ENCODE measurements around the gene SPP2. TPM values are rescaled to one million over a fixed set of nuclear protein-coding genes. Genes with fewer than 3 reads are reported as not detected.
A peak's percentile ranks its signal among the peaks of the same experiment; 100 is the strongest.

The SPP2 gene
- total and polyA plus RNA-seq, 12 donors = 0.33 TPM; not detected in 11

GRCh38 chr2:234003972-234004617, 46.4 kb upstream of the SPP2 start:
- peaks cover 18% of the 10 kb centered on the region for H3K27me3 ChIP-seq
- no peak overlapping the region for H3K4me3 ChIP-seq
- no peaks in the 10 kb centered on the region for H3K36me3 ChIP-seq (replicated peaks in 1 of 2)
- WGBS, 4 donors = 32 to 44% (median 35%) methylated on average over 8 of the region's 8 CpGs
- TF ChIP-seq CTCF (IDR thresholded peaks at IDR 0.05) (no peak), POLR2A (IDR thresholded peaks at IDR 0.05) (no peak)
- intact Hi-C loops (cut with DNase I) = no loop called here
- no peaks in the 10 kb centered on the region for H3K4me1 ChIP-seq (replicated peaks in 1 of 2)
- no peaks in the 10 kb centered on the region for H3K9me3 ChIP-seq (replicated peaks in 1 of 3)
- peak in 6 of 7 donors; percentile 28 to 61 (median 48) for DNase-seq
- H3K27ac ChIP-seq = no peak overlapping the region

GRCh38 chr2:234005126-234005525, 45.4 kb upstream of the SPP2 start:
- 65 to 73% (median 69%) methylated on average over 2 of the region's 2 CpGs for WGBS, 4 donors
- Histone ChIP-seq H3K4me1 (replicated peaks in 1 of 2) (no peaks in the 10 kb centered on the region), H3K9me3 (replicated peaks in 1 of 3) (no peaks in the 10 kb centered on the region), H3K27ac (no peak overlapping the region), H3K27me3 (peaks cover 18% of the 10 kb centered on the region), H3K36me3 (replicated peaks in 1 of 2) (no peaks in the 10 kb centered on the region), H3K4me3 (no peak overlapping the region)
- intact Hi-C loops (cut with DNase I) = no loop called here
- no peak for TF ChIP-seq CTCF (IDR thresholded peaks at IDR 0.05)
- no peak for TF ChIP-seq POLR2A (IDR thresholded peaks at IDR 0.05)
- DNase-seq = no peak

- TF ChIP-seq CTCF (IDR thresholded peaks at IDR 0.05) (no peak), POLR2A (IDR thresholded peaks at IDR 0.05) (no peak)
- Histone ChIP-seq H3K4me1 (replicated peaks in 1 of 2) (no peaks in the 10 kb centered on the region), H3K4me3 (no peak overlapping the region), H3K27me3 (peaks cover 12% of the 10 kb centered on the region), H3K36me3 (replicated peaks in 1 of 2) (no peaks in the 10 kb centered on the region), H3K27ac (no peak overlapping the region), H3K9me3 (replicated peaks in 1 of 3) (no peaks in the 10 kb centered on the region)
- DNase-seq = no peak
- WGBS, 4 donors = 61 to 74% (median 68%) methylated on average over 3 of the region's 3 CpGs
- intact Hi-C loops (cut with DNase I) = no loop called here
Observed at GRCh38 chr2:234006501-234006900, 44.0 kb upstream of the SPP2 start.

- intact Hi-C loops (cut with DNase I) = no loop called here
- Histone ChIP-seq H3K9me3 (replicated peaks in 1 of 3) (no peaks in the 10 kb centered on the region), H3K27me3 (peaks cover 13% of the 10 kb centered on the region), H3K4me3 (no peak overlapping the region), H3K4me1 (replicated peaks in 1 of 2) (no peaks in the 10 kb centered on the region), H3K36me3 (replicated peaks in 1 of 2) (no peaks in the 10 kb centered on the region), H3K27ac (no peak overlapping the region)
- no peak for TF ChIP-seq CTCF (IDR thresholded peaks at IDR 0.05)
- no peak for TF ChIP-seq POLR2A (IDR thresholded peaks at IDR 0.05)
- no peak for DNase-seq
- 84 to 98% (median 88%) methylated on average over 1 of the region's 1 CpG for WGBS, 4 donors
Observed at GRCh38 chr2:234014427-234014826, 36.1 kb upstream of the SPP2 start.
